ENCODE data around the gene POLR2L. TPM values are rescaled to one million over a fixed set of nuclear protein-coding genes. Genes with fewer than 3 reads are reported as not detected.

POLR2L gene
- polyA plus RNA-seq, 3 donors from 2014 or later, result 139 to 200 (median 142) TPM

Other genes starting within 250 kb of the POLR2L start
- 10 to 100 TPM; 36.4 to 62.4 (median 53.9) TPM for gene IRF7, start 226.6 kb downstream of the POLR2L start, polyA plus RNA-seq
- gene CDHR5, start 217.6 kb downstream of the POLR2L start, polyA plus RNA-seq, result not detected
- gene SCT, start 215.3 kb downstream of the POLR2L start, polyA plus RNA-seq, result not detected
- gene DRD4, start 205.3 kb downstream of the POLR2L start, polyA plus RNA-seq, result not detected
- 10 to 100 TPM; 17.8 to 31.6 (median 18.6) TPM for gene DEAF1, start 147.3 kb downstream of the POLR2L start, polyA plus RNA-seq
- 10 to 100 TPM; 21.3 to 32.4 (median 30.4) TPM for gene TMEM80, start 146.7 kb downstream of the POLR2L start, polyA plus RNA-seq
- gene EPS8L2, start 136.3 kb downstream of the POLR2L start, polyA plus RNA-seq, result 10 to 100 TPM; 12.9 to 15.1 (median 15.0) TPM
- gene TALDO1, start 95.1 kb downstream of the POLR2L start, polyA plus RNA-seq, result 100 to 1,000 TPM; 163 to 189 (median 180) TPM
- 1 to 10 TPM; 5.8 to 9.7 (median 6.7) TPM for gene GATD1, start 65.0 kb downstream of the POLR2L start, polyA plus RNA-seq
- not detected for gene CEND1, start 52.4 kb downstream of the POLR2L start, polyA plus RNA-seq
- gene SLC25A22, start 44.2 kb downstream of the POLR2L start, polyA plus RNA-seq, result 10 to 100 TPM in 1 of 3 donors, 1 to 10 TPM in 2; 5.2 to 14.9 (median 7.7) TPM
- gene PIDD1, start 37.3 kb downstream of the POLR2L start, polyA plus RNA-seq, result 1 to 10 TPM; 2.6 to 7.7 (median 2.7) TPM
- 1,000 to 10,000 TPM in 2 of 3 donors, 100 to 1,000 TPM in 1; 640 to 2,076 (median 1,474) TPM for gene RPLP2, start 32.6 kb downstream of the POLR2L start, polyA plus RNA-seq
- 10 to 100 TPM; 10.9 to 42.3 (median 23.4) TPM for gene PNPLA2, start 23.6 kb downstream of the POLR2L start, polyA plus RNA-seq
- gene CRACR2B, start 14.6 kb downstream of the POLR2L start, polyA plus RNA-seq, result 1 to 10 TPM in 1 of 3 donors, under 1 TPM in 1, not detected in 1; 0.74 to 2.2 TPM
- 10 to 100 TPM; 19.7 to 25.7 (median 23.7) TPM for gene CD151, start 9.6 kb downstream of the POLR2L start, polyA plus RNA-seq
- gene TSPAN4, start 323 bp upstream of the POLR2L start, polyA plus RNA-seq, result 10 to 100 TPM; 23.4 to 38.7 (median 37.2) TPM
- 10 to 100 TPM; 52.2 to 74.6 (median 67.4) TPM for gene CHID1, start 68.3 kb upstream of the POLR2L start, polyA plus RNA-seq
- 10 to 100 TPM in 1 of 3 donors, 1 to 10 TPM in 2; 2.5 to 11.0 (median 7.1) TPM for gene AP2A2, start 83.3 kb upstream of the POLR2L start, polyA plus RNA-seq
- not detected for gene MUC6, start 194.2 kb upstream of the POLR2L start, polyA plus RNA-seq
- not detected for gene MUC2, start 232.3 kb upstream of the POLR2L start, polyA plus RNA-seq